ENCODE measurements around the gene SPOCK2.

Gene SPOCK2

GRCh38 chr10:72107325-72108003 is 19.1 kb upstream of the SPOCK2 start:
- no peak for DNase-seq

- no peak for DNase-seq
Observed at GRCh38 chr10:72106896-72107295, 18.5 kb upstream of the SPOCK2 start.

- DNase-seq: no peak
Observed at GRCh38 chr10:72106154-72106849, 18.0 kb upstream of the SPOCK2 start.

DNA sequence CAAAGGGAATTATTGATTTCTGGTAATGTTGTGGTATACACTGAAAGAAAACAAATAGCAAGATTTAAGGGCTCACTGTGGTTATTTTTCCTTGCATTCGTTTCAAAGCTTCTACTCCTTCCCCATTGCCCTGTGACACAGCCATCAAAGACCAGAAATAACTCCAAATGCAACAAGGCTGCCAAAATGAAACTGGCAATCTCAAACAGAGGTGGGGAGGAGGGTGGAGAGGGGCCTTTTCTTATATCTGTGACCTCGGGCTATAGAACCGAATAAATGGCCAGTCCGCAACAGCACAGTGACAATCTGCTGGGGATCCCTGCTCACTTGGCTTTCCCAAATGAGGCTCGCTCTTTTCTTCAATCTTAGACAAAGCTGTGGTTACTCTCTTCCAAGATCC is 17.4 kb upstream of the SPOCK2 start:
- no peak for DNase-seq

DNA sequence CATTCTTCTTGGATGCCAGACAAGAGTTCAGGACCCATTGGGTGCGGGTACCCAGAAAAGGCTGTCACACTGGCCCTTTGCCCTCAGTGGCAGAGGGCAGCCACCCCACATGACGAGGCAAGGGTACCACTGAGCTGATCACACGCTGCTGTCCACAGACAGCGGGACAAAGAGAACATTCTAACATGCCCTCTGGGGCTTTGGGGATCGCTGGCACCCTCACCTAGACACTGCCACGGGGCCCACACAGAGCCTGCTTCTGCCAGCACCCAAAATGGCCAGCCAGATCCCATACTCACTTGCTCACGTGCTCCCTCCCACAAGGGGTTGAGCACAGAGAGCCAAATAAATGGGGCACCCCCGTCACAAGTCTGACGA is 16.7 kb upstream of the SPOCK2 start:
- DNase-seq: no peak

- DNase-seq: no peak
Observed at GRCh38 chr10:72104472-72105097, 16.2 kb upstream of the SPOCK2 start.

DNA sequence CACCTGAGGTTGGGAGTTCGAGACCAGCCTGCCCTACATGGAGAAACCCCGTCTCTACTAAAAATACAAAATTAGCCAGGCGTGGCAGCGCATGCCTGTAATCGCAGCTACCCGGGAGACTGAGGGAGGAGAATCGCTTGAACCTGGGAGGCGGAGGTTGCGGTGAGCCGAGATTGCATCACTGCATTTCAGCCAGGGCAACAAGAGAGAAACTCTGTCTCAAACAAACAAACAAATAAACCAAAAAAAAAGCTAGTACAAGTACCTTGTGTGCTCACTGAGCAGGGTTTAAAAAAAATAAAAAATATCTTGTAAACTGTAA is 11.2 kb upstream of the SPOCK2 start:
- DNase-seq: no peak

- DNase-seq: no peak
Observed at GRCh38 chr10:72098836-72099599, 10.7 kb upstream of the SPOCK2 start.

GRCh38 chr10:72098301-72098835 is 10.0 kb upstream of the SPOCK2 start:
- DNase-seq: no peak

DNA sequence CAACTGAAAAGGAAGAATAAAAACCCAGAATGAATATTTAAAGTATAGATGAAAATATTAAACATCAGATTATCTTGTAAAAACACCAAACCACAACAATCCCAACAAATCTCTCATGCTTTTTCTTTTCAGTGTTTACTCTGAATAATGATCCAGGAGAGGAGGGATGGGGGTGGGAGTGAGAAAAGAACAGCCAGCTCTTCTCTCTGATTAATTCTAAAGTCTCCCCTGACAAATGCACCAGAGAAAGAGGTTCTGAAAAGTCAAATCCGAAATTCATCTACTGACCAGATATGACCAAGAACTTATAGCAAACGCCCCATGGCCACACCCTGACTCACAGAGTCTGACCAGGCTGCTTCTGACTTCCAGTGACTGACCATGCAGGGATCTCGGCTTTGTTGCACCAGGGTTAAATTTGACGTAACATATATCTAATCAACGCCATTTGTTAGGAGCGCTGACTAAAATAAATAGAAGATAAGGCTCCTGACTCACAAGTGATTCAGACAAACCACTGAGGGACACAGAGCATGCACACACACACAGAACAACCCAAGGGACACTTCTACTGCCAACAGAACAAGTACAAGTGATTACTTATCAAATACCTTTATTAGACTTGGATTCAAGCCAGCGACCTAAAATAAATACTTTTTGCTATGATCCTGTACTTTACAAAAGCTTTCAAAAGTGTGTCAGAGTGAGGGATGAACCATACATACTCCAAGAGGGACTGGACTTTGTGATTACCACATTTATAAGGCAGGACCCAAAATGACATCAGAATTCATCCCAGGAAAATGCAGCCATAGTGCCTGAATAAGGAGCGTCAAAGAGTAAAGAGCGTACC is 9.3 kb upstream of the SPOCK2 start:
- DNase-seq: no peak

DNA sequence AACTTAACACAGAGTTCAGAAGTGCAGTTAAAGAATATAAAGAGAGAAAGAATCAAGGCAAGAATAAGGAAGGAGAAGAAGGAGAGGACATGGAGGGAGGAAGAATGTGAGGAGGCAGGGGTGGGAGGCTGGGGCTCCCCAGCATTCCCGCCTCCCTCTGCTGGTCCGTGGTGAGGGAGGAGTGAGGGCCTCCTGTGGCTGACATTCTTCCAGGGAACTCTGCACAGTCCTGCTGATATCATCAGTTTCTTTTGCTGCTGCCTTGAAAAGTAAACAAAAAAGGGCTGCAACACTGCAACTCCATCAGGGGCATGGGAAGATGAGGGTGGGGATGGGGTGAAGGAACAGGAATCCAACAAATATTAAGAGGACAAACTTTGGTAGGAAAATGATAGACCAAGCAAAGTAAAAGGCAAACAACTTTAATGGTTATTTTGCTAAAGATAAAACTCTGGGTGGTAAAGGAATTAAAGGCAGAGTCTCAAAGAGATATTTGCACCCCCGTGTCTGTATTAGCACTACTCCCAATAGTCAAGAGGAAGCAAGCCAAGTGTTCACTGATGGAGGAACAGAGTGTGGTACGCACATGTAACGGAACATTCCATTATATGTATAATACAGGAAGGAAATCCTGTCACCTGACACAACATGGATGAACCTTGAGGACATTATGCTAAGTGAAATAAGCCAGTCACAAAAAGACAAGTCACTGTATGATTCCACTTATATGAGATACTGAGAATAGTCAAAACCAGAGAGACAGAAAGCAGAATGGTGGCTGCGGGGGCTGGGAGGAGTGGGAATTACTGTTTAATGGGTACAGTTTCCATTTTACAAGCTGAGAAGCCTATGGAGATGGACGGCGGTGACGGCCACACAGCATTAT is 8.0 kb upstream of the SPOCK2 start:
- no peak for DNase-seq

- DNase-seq: no peak
Observed at GRCh38 chr10:72095195-72095594, 6.8 kb upstream of the SPOCK2 start.

- DNase-seq: no peak
Observed at GRCh38 chr10:72094574-72094973, 6.2 kb upstream of the SPOCK2 start.

- DNase-seq: no peak
Observed at GRCh38 chr10:72093450-72093849, 5.1 kb upstream of the SPOCK2 start.

DNA sequence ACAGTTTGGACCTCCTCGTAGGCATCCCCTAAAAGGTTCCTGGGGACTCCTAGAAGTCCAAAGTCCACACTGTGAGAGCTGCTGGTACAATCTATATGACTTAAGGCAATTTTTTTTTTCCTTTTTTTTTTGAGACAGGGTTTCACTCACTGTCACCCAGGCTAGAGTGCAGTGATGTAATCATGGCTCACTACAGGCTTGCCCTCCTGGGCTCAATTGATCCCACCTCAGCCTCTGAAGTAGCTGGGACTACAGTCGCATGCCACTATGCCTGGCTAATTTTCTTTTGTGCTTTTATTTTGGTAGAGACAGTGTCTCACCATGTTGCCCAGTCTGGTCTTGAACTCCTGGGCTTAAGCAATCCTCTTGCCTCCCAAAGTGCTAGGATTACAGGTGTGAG is 4.6 kb upstream of the SPOCK2 start:
- no peak for DNase-seq

- no peak for DNase-seq
Observed at GRCh38 chr10:72092171-72092924, 4.0 kb upstream of the SPOCK2 start.

- no peak for DNase-seq
Observed at GRCh38 chr10:72090326-72090725, 2.0 kb upstream of the SPOCK2 start.

DNA sequence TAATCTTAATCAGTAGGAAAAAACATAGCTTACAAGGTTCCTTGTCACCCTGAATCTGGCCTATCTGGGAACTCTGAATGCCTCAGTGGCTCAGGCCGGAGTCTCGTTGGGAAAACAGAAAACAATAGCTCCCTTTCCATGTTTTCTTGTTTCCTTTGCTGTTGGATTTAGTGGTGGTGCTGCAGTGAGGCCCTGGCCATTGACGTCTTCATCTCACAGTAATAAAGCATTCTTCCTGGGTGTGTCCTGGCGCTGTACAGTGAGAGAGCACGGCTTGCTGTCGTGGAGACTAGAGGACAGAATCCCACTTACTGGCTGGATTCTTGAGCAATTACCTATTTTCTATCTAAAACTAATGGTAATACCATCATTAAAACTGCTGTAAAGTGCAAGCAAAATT is 1.3 kb upstream of the SPOCK2 start:
- DNase-seq: no peak

GRCh38 chr10:72088889-72089575 is 681 bp upstream of the SPOCK2 start:
- no peak for DNase-seq

GRCh38 chr10:72087392-72087968 is 871 bp downstream of the SPOCK2 start:
- DNase-seq: no peak
